ENCODE data around the gene ZNF598. TPM values are rescaled to one million over a fixed set of nuclear protein-coding genes. Genes with fewer than 3 reads are reported as not detected.

ZNF598 gene
- polyA plus RNA-seq, 1 of the 3 experiments (the other 2 are of a cell fraction): 47.8 TPM

GRCh38 chr16:2039274-2040031 is 29.8 kb upstream of the ZNF598 start:
- H2AFZ ChIP-seq (ENCODE audit: low read depth): no peak overlapping the region
- POLR2A ChIA-PET: interaction anchor here (0.9 to 2.1 kb wide), 2 partner anchors 8 to 75 kb away, joined by 4 to 10 read pairs; partner anchors contain the start of genes NTHL1, RPS2 and TSC2

More at GRCh38 chr16:2039274-2040031, 29.8 kb upstream of the ZNF598 start:
- CTCF ChIA-PET: interaction anchor here (0.6 to 2.0 kb wide), 7 partner anchors 10 to 114 kb away, joined by 3 to 11 read pairs (median 5); partner anchors contain the start of gene NHERF2
- Histone ChIP-seq H3K79me2 (ENCODE audit: insufficient read depth) (peaks cover 12% of the 10 kb centered on the region; the same call in 1 of the 2 replicates), H3K4me1 (ENCODE audit: control insufficient read depth in 1 of 2, insufficient read depth in 2 of 2, low read depth in 1 of 2, low read length in 1 of 2) (peaks cover 20 to 68% of the 10 kb centered on the region in 2 experiments; a peak in 3 of 4 replicates), H3K9me3 (no peaks in the 10 kb centered on the region), H3K4me2 (no peak overlapping the region), H3K9me2 (no peaks in the 10 kb centered on the region), H3K27ac (ENCODE audit: low read depth in 2 of 2, low read length in 1 of 2) (peak overlapping the region in 1 of 2 experiments; percentile 88; a peak in 2 of 4 replicates), H3K27me3 (ENCODE audit: insufficient read depth) (no peaks in the 10 kb centered on the region), H3F3A (replicated peaks; ENCODE audit: insufficient read depth) (peaks cover 3% of the 10 kb centered on the region), H3K4me3 (ENCODE audit: low read depth in 2 of 2, low read length in 1 of 2) (no peak overlapping the region), H3K36me3 (replicated peaks in 1 of 2; ENCODE audit: control insufficient read depth in 1 of 2, insufficient read depth in 2 of 2, low read length in 1 of 2) (peaks cover 0 to 15% of the 10 kb centered on the region in 2 experiments), H4K20me1 (ENCODE audit: insufficient read depth) (no peaks in the 10 kb centered on the region), H3K9ac (no peak overlapping the region)
- TF ChIP-seq CHD2 (IDR thresholded peaks at IDR 0.05; ENCODE audit: low read length, partially characterized antibody) (peak; percentile 62), EP300 (IDR thresholded peaks at IDR 0.05; ENCODE audit: borderline replicate concordance in 1 of 2, low read depth in 1 of 2, low read length in 1 of 2) (no peak), RAD21 (IDR thresholded peaks at IDR 0.05; ENCODE audit: low read length) (no peak), GABPA (IDR thresholded peaks at IDR 0.05; ENCODE audit: low read depth) (no peak), JUND (IDR thresholded peaks at IDR 0.05) (no peak), YY1 (IDR thresholded peaks at IDR 0.05; ENCODE audit: low read depth) (no peak), MAX (IDR thresholded peaks at IDR 0.05; ENCODE audit: low read depth) (no peak), ELF1 (IDR thresholded peaks at IDR 0.05) (no peak), MXI1 (IDR thresholded peaks at IDR 0.05; ENCODE audit: low read depth, low read length) (peak; percentile 72; the same call in 1 of the 2 replicates), FOXJ3 (CRISPR knock-in tag; IDR thresholded peaks at IDR 0.05) (no peak), REST (IDR thresholded peaks at IDR 0.05; ENCODE audit: low read depth, low read length) (no peak), POLR2AphosphoS5 (IDR thresholded peaks at IDR 0.05; ENCODE audit: low read depth, low read length) (no peak), MEF2A (IDR thresholded peaks at IDR 0.05; ENCODE audit: borderline replicate concordance, low read depth) (no peak), RCOR1 (IDR thresholded peaks at IDR 0.05; ENCODE audit: low read length) (no peak), TAF1 (IDR thresholded peaks at IDR 0.05; ENCODE audit: borderline replicate concordance, low read depth, low read length) (no peak), GATA2 (CRISPR knock-in tag; IDR thresholded peaks at IDR 0.05) (peak; percentile 11; the same call in 1 of the 2 replicates), IRF3 (IDR thresholded peaks at IDR 0.05; ENCODE audit: low read depth, low read length) (no peak), ZBTB33 (IDR thresholded peaks at IDR 0.05; ENCODE audit: borderline replicate concordance, low read depth) (no peak)
- 73% methylated on average over 14 of the region's 29 CpGs for WGBS (ENCODE audit: low lambda C conversion rate)
- DNase-seq: peak; percentile 83

All from SK-N-SH (cell line).